H9 (cell line): ENCODE data around the gene TMEM184A. TPM values are rescaled to one million over a fixed set of nuclear protein-coding genes. Genes with fewer than 3 reads are reported as not detected.

ENCODE experiments used
- DNase-seq: peaks from one replicate; pipeline ENCODE4 v3.0.0-alpha.2; 2017
- H2AFZ ChIP-seq: one replicate; pipeline ENCODE4 v1.6.1; 2013; ENCODE audit warnings: mild to moderate bottlenecking, low read length, control low read depth, moderate library complexity
- H2AK5ac ChIP-seq: 2 replicates; pipeline ENCODE4 v1.6.1; 2013; ENCODE audit warnings: low read length, control low read depth, mixed read lengths; ENCODE audit not compliant: insufficient read length
- H2BK120ac ChIP-seq: one replicate; pipeline ENCODE4 v1.6.1; 2013; ENCODE audit warnings: low read depth, mild to moderate bottlenecking, low read length, control low read depth, inconsistent platforms; ENCODE audit not compliant: poor library complexity, severe bottlenecking
- H2BK12ac ChIP-seq: 2 replicates; pipeline ENCODE4 v1.6.1; 2013; ENCODE audit warnings: low read length, control low read depth, mixed read lengths, low read depth; ENCODE audit not compliant: insufficient read length
- H2BK15ac ChIP-seq: 2 replicates; pipeline ENCODE4 v1.6.1; 2013; ENCODE audit warnings: low read depth, low read length, control low read depth
- H2BK20ac ChIP-seq: one replicate; pipeline ENCODE4 v1.6.1; 2013; ENCODE audit warnings: low read depth, mild to moderate bottlenecking, low read length, control low read depth, inconsistent platforms; ENCODE audit not compliant: poor library complexity, severe bottlenecking
- H2BK5ac ChIP-seq: 2 replicates; pipeline ENCODE4 v1.6.1; 2013; ENCODE audit warnings: low read length, control low read depth, mixed read lengths; ENCODE audit not compliant: insufficient read length
- H3K14ac ChIP-seq: 2 replicates; pipeline ENCODE4 v1.6.1; 2013; ENCODE audit warnings: low read length, control low read depth; ENCODE audit not compliant: insufficient read depth
- H3K18ac ChIP-seq: 2 replicates; pipeline ENCODE4 v1.6.1; 2013; ENCODE audit warnings: low read depth, mild to moderate bottlenecking, mixed read lengths, low read length, control low read depth; ENCODE audit not compliant: insufficient read length
- H3K23ac ChIP-seq: 2 replicates; pipeline ENCODE4 v1.6.1; 2013; ENCODE audit warnings: low read length, control low read depth, mixed read lengths, low read depth; ENCODE audit not compliant: insufficient read length
- H3K23me2 ChIP-seq: 2 replicates; pipeline ENCODE4 v1.6.1; 2013; ENCODE audit warnings: low read depth, mild to moderate bottlenecking, mixed read lengths, low read length, control low read depth; ENCODE audit not compliant: insufficient read length, poor library complexity, severe bottlenecking
- H3K27ac ChIP-seq: 2 replicates; pipeline ENCODE4 v1.5.1; 2013; ENCODE audit warnings: low read length, control low read depth, mixed read lengths, low read depth; ENCODE audit not compliant: insufficient read length
- H3K27me3 ChIP-seq: 2 replicates; pipeline ENCODE4 v1.6.1; 2013; ENCODE audit warnings: low read length, control low read depth, inconsistent platforms; ENCODE audit not compliant: insufficient read depth
- H3K4ac ChIP-seq: 2 replicates; pipeline ENCODE4 v1.6.1; 2013; ENCODE audit warnings: low read depth, mild to moderate bottlenecking, control low read depth, inconsistent platforms, low read length, moderate library complexity
- H3K4me1 ChIP-seq: 2 replicates; pipeline ENCODE4 v1.6.1; 2013; ENCODE audit warnings: low read length, control low read depth, inconsistent platforms; ENCODE audit not compliant: insufficient read depth
- H3K4me2 ChIP-seq: 2 replicates; pipeline ENCODE4 v1.6.1; 2013; ENCODE audit warnings: low read length, control low read depth, mixed read lengths; ENCODE audit not compliant: insufficient read length, insufficient read depth
- H3K56ac ChIP-seq: 2 replicates; pipeline ENCODE4 v1.6.1; 2013; ENCODE audit warnings: low read depth, mild to moderate bottlenecking, mixed read lengths, low read length, control low read depth; ENCODE audit not compliant: insufficient read length
- H3K79me1 ChIP-seq: 2 replicates; pipeline ENCODE4 v1.6.1; 2013; ENCODE audit warnings: low read depth, mild to moderate bottlenecking, moderate library complexity, low read length, control low read depth, inconsistent platforms; ENCODE audit not compliant: insufficient read depth, poor library complexity, severe bottlenecking
- H3K79me2 ChIP-seq: 2 replicates; pipeline ENCODE4 v1.6.1; 2013; ENCODE audit warnings: low read length, control low read depth, inconsistent platforms; ENCODE audit not compliant: insufficient read depth
- H3K9ac ChIP-seq: 2 replicates; pipeline ENCODE4 v1.6.1; 2013; ENCODE audit warnings: low read length, control low read depth, mixed read lengths; ENCODE audit not compliant: insufficient read length; ENCODE audit errors: extremely low read depth
- H3K9me3 ChIP-seq: one replicate; pipeline ENCODE4 v1.6.1; 2013; ENCODE audit warnings: low read depth, low read length, inconsistent platforms; ENCODE audit not compliant: control insufficient read depth
- H3T11ph ChIP-seq: one replicate; pipeline ENCODE4 v1.6.1; 2013; ENCODE audit warnings: mild to moderate bottlenecking, low read length, control low read depth, inconsistent platforms
- H4K20me1 ChIP-seq: one replicate; pipeline ENCODE4 v1.6.1; 2013; ENCODE audit not compliant: control insufficient read depth, insufficient read length, insufficient read depth
- H4K5ac ChIP-seq: 2 replicates; pipeline ENCODE4 v1.6.1; 2013; ENCODE audit warnings: low read depth, mild to moderate bottlenecking, mixed read lengths, low read length, control low read depth; ENCODE audit not compliant: insufficient read length
- H4K8ac ChIP-seq: replicated peaks from 2 replicates; pipeline ENCODE4 v1.6.1; 2013; ENCODE audit warnings: low read length, control low read depth, mixed read lengths, low read depth; ENCODE audit not compliant: insufficient read length
- H4K91ac ChIP-seq: 2 replicates; pipeline ENCODE4 v1.6.1; 2013; ENCODE audit warnings: low read depth, mild to moderate bottlenecking, moderate library complexity, mixed read lengths, low read length, control low read depth; ENCODE audit not compliant: insufficient read length
- H3K27ac Mint-ChIP-seq, 3 experiments: 2 replicates in 2 of 3; 3 replicates in 1 of 3; pipeline ENCODE4 v1.8.0; 2020 to 2021; ENCODE audit warnings: mixed read lengths in 3 of 3, mild to moderate bottlenecking in 1 of 3, moderate library complexity in 1 of 3
- H3K27me3 Mint-ChIP-seq: 2 replicates; pipeline ENCODE4 v1.8.0; 2021; ENCODE audit warnings: low read depth, mild to moderate bottlenecking, moderate library complexity, mixed read lengths
- H3K36me3 Mint-ChIP-seq, 3 experiments: 2 replicates in 2 of 3; 3 replicates in 1 of 3; pipeline ENCODE4 v1.8.0; 2020 to 2021; ENCODE audit warnings: low read depth in 3 of 3, mixed read lengths in 3 of 3; ENCODE audit not compliant: insufficient read depth in 1 of 3
- H3K4me1 Mint-ChIP-seq, 2 experiments: 2 replicates each; pipeline ENCODE4 v1.8.0; 2020; ENCODE audit warnings: mixed read lengths in 2 of 2
- H3K4me3 Mint-ChIP-seq, 2 experiments: 2 replicates in 1 of 2; 3 replicates in 1 of 2; pipeline ENCODE4 v1.8.0; 2020 to 2021; ENCODE audit warnings: mild to moderate bottlenecking in 2 of 2, mixed read lengths in 2 of 2, moderate library complexity in 1 of 2
- H3K9me3 Mint-ChIP-seq, 2 experiments: 2 replicates in 1 of 2; 3 replicates in 1 of 2; pipeline ENCODE4 v1.8.0; 2020; ENCODE audit warnings: mild to moderate bottlenecking in 2 of 2, mixed read lengths in 2 of 2, moderate library complexity in 1 of 2
- CTCF ChIP-seq: fragments of 200-600 bp; sonication (generic); conservative IDR thresholded peaks from 3 replicates; pipeline ENCODE4 v1.8.0; 2021; ENCODE audit warnings: antibody characterized with exemption, mild to moderate bottlenecking
- WGBS: extraction: QIAGEN DNeasy Blood & Tissue Kit; methylation state at CpG from one replicate; pipeline ENCODE4 v1.1.7; 2013; ENCODE audit warnings: missing lambda C conversion rate, low lambda C conversion rate, mixed read lengths; ENCODE audit not compliant: insufficient read length; ENCODE audit errors: extremely low coverage; 5-methylcytosine and 5-hydroxymethylcytosine counted together
- total RNA-seq: library from RNA; stranded (reverse); gene quantifications from 2 replicates; pipeline ENCODE4 v1.2.1, GENCODE V29; 2021

TMEM184A gene
- total RNA-seq, 1 experiment from 2014 or later, result 1.3 TPM

- TF ChIP-seq CTCF, result no peak
- Histone ChIP-seq H3K4me1 (peaks cover 3% of the 10 kb centered on the region; the same call in 1 of the 2 replicates), H3K27me3 (no peaks in the 10 kb centered on the region), H3K14ac (peak overlapping the region; percentile 91), H3T11ph (no peak overlapping the region), H3K56ac (no peak overlapping the region), H3K23me2 (no peaks in the 10 kb centered on the region), H3K27ac (no peak overlapping the region), H3K18ac (peak overlapping the region; percentile 87), H3K79me1 (no peaks in the 10 kb centered on the region), H3K23ac (no peak overlapping the region), H2BK15ac (no peak overlapping the region), H3K9ac (no peak overlapping the region), H4K8ac (no peak overlapping the region), H4K5ac (no peak overlapping the region), H2BK120ac (no peak overlapping the region), H3K4ac (no peak overlapping the region), H2AFZ (no peak overlapping the region), H2BK20ac (no peak overlapping the region), H2AK5ac (no peak overlapping the region), H3K9me3 (no peaks in the 10 kb centered on the region), H2BK12ac (peak overlapping the region; percentile 28), H3K79me2 (peaks cover 7% of the 10 kb centered on the region; the same call in 1 of the 2 replicates), H2BK5ac (no peak overlapping the region), H4K91ac (peak overlapping the region; percentile 72), H3K4me2 (no peak overlapping the region), H4K20me1 (no peaks in the 10 kb centered on the region)
- no CpG with 5 or more reads among the region's 52 CpGs for WGBS
- H3K36me3 Mint-ChIP-seq, result peaks cover 3 to 15% (median 5%) of the 10 kb centered on the region in 3 experiments; a peak in 4 of 7 replicates
- H3K4me1 Mint-ChIP-seq, result peaks cover 25 to 26% of the 10 kb centered on the region in 2 experiments
- DNase-seq, result peak; percentile 86
- H3K9me3 Mint-ChIP-seq, result no peaks in the 10 kb centered on the region
- H3K27me3 Mint-ChIP-seq, result no peaks in the 10 kb centered on the region
- no peak overlapping the region for H3K4me3 Mint-ChIP-seq
- peak overlapping the region; percentile 31 to 65 (median 55); a peak in 3 of 7 replicates for H3K27ac Mint-ChIP-seq
Observed at GRCh38 chr7:1536743-1537534, 19.1 kb downstream of the TMEM184A start.
